Measurements from ENCODE around the gene KRTAP22-2.

KRTAP22-2 gene

DNA sequence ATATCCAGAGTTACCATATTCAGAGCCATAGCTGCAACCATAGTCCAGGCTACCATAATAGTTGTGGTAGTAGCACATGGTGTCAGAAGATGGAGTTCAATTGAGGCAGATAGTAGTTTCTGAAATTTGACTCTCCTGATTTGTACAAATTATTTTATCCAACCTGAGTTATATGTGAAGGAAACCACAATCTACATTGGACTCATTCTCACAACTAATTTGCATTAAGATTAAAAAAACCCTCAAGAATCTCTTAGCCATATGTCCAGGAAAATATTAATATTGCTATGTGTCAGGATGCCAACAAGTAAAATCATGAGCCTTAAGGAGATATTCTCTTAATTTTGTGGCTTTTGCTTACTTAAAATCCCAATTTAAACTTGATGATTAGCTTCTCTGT is at the start of gene KRTAP22-2:
Gene KRTAP22-2 (minus strand): TSS at position 101 of the 400 bp plus-strand sequence.
- DNase-seq = no peak

DNA sequence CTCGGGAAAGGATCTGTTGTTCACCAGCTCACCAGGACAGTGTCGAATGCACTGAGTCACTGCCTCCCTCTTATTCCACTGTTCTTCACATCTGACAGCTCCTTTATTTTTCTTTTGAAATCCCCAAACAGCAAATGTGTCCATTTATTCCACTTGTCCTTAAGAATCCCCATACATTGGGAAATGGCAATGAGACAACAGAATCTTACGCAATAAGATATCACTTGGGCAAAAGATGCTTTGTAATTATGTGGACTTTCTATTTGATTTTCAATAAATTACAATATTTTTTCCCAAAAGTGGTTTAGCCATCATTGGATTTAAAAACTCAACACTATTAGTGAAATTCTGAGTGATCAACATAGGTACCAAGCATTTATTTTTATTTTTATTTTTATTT is 48.5 kb upstream of the KRTAP22-2 start:
- no peak for DNase-seq

DNA sequence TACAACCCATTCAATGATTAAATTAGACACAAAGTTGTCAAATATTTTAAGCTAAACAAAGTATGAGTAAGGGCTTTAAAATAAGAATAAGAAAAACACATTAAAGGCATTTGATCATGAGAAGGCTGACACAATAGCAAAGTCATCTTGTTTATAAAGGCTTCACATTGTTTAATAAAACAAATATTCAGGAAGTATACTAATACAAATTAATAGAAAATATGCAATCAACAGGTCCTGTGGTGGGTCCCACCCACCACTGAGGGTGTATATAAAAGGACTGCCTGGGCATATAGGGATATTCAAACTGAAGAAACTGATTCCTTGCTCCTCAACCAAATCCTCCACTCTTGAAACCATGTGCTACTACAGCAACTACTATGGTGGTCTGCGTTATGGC is 44.7 kb upstream of the KRTAP22-2 start, which contains the start of gene KRTAP20-2:
Gene KRTAP20-2 (plus strand): TSS at position 301 of the 400 bp plus-strand sequence. CDS start 58 bp downstream, at position 359.
- DNase-seq = no peak

DNA sequence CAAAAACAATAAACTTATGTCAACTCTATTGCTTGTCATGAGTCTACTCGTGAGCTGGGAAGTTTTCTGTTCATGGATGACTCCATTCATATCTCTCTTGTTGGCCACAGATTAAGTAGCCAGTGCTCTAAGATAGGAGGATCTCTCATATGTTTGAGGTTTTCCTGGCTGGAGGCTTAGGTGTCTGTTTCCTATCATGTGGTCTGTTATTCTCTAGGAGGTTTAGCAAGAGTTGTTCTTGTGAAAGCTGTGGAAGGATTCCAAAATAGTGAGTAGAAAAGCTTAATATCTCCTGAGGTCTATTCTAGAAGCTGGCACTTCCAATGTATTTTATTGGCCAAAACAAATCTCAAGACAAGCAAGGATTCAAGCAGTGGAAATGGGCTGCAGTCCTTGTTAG is 39.0 kb upstream of the KRTAP22-2 start:
- no peak for DNase-seq

DNA sequence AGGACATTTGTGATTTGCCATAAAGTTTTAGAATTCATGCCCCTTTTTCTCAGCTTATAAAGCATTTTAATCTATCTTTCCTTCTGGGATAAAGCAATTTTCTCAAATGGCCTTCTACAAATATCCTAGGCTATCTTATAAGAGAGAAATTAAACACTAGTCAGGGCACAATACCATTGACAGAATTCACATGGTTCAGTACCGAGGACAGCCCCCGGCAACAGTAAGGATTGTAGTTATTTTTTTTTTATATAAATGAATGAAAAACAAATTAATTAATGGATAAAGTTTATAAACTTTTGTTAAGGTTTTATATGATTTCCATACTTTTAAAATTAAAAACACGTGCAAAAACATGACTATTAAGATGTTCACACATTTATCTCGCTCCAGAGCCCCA is 37.9 kb upstream of the KRTAP22-2 start:
- no peak for DNase-seq

DNA sequence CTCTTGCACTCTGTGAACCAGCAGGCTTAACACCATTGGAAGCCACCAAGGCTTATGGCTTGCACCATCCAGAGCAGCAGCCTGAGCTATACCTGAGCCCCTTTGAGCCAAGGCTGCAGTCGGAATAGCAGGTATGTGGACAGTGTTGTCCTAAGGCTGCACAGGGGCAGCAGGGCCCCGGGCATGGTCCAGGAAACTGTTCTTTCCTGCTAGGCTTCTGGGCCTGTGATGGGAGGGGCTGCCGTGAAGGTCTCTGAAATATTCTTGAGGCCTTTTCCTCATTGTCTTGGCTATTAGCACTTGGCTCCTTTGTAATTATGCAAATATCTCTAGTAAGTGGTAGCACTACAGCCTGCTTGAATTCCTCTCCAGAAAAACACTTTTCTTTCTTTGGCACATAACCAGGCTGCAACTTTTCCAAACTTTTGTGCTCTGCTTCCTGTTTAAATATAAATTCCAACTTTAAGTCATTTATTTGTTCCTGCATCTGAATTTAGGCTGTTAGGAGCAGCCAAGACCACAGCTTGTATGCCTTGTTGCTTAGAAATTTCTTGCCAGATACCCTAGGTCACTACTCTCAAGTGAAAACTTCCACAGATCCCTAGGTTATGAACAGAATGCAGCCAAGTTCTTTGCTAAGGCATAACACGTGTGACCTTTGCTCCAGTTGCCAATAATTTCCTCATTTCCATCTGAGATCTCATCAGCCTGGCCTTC is 35.4 kb upstream of the KRTAP22-2 start:
- no peak for DNase-seq

DNA sequence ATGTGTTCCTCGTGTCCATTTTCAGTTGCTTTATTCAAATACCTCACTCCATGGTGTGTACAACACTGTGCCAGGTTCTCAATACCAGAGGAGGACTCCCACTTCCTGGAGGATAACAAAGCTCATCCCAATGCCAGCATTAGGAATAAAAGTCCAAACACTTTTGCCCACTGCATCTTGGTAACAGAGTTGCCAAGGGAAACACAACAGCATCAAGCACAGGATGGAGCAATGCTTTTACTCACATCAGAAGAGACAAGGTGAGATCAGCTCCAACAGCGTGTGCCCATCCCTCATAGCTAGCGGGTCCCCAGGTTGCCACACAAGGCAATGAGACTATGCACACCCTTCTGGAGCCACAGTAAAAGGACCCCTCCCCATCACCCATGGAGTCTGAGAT is 33.2 kb upstream of the KRTAP22-2 start:
- no peak for DNase-seq

DNA sequence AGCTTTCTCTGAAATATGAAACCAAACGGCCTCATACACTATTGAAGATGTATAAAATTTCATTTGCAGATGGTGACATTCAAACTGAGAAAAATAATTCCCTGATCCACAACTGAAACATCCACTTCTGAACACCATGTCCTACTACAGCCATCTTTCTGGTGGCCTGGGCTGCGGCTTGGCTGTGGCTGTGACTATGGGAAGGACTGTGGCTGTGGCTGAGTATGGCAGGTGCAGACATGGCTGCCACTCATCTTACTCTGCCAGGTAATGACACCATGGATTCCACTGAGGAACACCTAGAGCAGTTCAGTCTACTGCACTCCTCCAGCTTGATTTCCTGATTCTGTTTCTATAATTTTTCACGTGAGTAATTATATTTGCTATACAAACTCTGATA is 30.3 kb upstream of the KRTAP22-2 start, which contains the start of gene KRTAP20-4:
Gene KRTAP20-4 (plus strand): TSS at position 106 of the 400 bp plus-strand sequence.
- no peak for DNase-seq

DNA sequence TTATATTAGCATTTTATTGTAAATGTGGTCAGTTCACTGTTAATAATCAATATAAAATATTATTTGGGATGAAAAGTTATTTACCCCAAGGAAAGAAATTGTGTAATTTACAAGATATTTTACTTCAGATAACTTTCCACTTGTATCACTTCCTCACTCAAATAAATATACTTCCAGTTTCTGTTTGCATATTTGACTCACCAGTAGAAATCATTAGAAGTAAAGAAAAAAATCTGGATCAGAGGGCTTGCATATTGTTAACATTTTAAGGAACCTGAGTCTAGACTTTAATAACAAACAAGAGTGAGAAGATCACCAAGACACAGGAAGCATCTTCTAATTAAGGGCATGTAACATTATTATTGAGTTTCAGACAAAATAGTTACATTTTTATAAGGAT is 29.9 kb upstream of the KRTAP22-2 start:
- no peak for DNase-seq

DNA sequence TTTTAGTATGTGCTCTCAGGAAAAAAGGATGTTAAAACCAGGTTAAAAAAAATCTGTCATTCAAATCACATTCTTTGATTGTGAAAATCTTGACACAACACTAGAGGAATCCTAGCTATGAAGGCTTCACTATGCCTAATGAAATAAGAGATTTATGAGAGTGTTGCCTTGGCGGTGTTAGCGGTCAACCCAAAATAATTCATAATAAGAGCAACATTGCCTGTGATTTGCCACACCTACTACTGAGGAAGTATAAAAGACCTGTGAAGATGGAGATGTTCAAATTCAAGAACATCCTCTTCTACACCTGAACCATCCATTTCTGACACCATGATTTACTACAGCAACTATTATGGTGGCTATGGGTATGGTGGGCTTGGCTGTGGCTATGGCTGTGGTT is 25.9 kb upstream of the KRTAP22-2 start, which contains the start of gene KRTAP20-1:
Gene KRTAP20-1 (plus strand): TSS at position 301 of the 400 bp plus-strand sequence. CDS start 30 bp downstream, at position 331.
- no peak for DNase-seq

DNA sequence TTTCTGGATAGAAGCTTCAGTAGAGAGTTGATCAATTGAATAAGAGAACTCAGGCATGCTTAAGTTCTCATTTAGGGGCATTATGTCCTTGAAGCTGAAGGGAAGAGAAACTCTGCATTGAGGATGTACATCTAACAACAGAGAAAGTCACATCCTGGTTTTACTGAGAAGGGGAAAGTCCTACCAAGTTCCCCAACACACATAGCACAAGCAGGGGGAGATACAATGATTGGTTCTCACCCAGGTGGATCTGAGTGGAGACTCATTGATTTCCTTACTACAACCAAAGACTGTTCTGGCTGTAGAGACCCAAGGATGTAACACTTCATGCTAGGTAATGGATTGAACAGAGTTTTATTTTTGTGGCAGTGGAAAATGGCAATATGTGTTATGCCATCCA is 25.0 kb upstream of the KRTAP22-2 start:
- DNase-seq = no peak

DNA sequence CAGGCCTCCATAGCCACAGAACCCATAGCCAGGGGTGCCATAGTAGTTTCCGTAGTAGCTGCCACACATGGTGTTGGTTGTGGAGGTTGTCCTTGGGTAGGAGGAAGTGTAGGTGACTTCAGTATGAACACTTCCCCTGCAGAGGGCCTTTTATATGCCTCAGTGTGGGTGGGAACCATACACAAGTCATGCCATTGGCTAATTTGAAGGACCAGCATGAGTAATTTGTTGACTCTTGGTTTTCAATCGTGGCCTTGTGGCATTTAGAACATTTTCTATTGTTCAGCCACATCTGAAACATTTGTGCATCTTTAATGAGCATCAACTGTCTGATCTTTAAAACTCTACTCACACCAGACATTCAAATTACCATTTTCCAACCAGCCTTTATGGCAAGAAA is 23.6 kb upstream of the KRTAP22-2 start, which contains the start of gene KRTAP6-1:
Gene KRTAP6-1 (minus strand): TSS at position 95 of the 400 bp plus-strand sequence. CDS start 26 bp downstream, at position 69.
- DNase-seq = no peak

DNA sequence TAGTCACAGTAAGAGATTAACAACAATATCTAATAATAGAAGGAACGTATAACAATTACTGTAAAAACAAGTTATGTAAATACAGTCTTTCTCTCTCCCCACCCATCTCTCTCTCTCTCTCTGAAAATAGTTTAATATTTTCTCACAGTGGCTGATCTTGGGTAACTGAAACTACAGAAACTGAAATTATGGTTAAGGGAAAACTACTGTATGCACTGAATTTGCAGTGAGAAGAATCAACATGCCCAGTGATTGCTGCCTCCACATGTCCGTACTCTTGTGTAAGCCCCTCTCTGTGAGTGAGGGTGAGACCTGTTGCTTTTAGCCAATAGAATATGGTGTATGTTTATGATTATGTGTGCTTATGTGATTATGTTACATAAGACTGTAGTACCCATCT is 21.9 kb upstream of the KRTAP22-2 start:
- DNase-seq = no peak

DNA sequence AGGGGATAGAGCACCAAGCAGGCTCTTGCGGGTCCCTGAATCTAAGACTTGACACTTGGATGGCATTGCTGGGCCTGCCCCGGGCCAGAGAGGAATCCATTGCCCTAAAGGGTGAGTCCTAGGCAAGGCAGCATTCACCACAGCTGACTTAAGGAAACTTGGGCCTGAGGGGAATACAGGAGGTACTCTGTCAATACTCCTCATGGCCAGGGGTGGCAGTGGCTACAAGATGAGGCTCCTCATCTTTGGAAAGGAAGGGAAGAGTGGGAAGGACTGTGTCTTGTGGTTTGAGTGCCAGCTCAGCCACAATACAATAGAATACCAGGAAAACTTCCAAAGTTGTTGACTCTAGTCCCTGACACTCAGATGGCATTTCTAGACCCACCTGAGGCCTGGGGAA is 15.8 kb upstream of the KRTAP22-2 start:
- no peak for DNase-seq

DNA sequence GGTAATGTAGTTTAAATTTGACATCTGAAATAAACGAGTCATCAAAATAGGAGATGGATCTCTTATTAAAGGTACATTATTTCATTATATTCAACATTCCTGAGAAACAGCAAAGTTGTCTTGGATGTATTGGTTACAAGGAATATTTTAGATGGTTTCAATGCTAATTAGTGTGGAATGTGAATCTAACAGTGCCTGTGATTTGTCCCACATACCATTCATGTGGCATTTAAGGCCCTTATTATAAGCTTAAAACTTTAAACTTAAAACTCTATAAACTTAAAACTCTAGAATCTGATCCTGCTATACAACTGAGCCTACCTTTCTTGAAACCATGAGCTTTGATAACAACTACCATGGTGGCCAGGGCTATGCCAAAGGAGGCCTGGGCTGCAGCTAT is 10.6 kb upstream of the KRTAP22-2 start, which contains the start of gene KRTAP22-1:
Gene KRTAP22-1 (plus strand): TSS at position 301 of the 400 bp plus-strand sequence.
- DNase-seq = no peak

DNA sequence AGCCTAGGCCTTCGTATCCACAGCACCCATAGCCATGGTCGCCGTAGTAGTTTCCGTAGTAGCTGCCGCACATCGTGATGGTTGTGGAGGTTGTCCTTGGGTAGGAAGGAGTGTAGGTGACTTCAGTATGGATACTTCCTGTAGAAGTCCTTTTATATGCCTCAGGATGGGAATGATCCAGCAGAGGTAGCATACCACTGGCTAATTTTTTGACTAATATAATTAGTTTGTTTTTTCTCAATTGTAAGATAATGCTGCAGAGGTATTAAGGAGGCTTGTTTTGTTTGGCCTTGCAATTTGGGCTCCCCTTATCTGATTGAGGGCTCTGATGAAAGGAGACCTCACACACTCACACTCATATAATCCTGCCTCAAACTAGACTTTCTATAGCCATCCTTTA is 8.6 kb upstream of the KRTAP22-2 start, which contains the start of gene KRTAP6-2:
Gene KRTAP6-2 (minus strand): TSS at position 101 of the 400 bp plus-strand sequence. CDS start 28 bp downstream, at position 73.
- DNase-seq = no peak

DNA sequence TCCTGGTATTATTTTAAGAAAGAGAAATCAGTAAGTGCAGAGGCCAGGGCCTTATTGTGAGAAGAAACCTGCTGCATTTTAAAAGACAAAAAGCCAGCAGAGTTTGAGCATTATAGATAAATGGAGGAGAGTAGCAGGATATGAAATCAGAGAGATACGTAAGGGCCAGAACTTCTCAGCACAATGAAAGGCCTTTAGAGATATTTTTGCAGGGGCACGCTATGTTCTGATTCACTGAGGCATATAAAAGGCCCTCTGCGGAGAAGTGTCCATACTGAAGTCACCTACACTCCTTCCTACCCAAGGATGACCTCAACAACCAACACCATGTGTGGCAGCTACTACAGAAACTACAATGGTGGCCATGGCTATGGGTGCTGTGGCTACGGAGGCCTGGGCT is 1.9 kb upstream of the KRTAP22-2 start, which contains the start of gene KRTAP6-3:
Gene KRTAP6-3 (plus strand): TSS at position 301 of the 400 bp plus-strand sequence. CDS start 6 bp downstream, at position 307.
- no peak for DNase-seq

DNA sequence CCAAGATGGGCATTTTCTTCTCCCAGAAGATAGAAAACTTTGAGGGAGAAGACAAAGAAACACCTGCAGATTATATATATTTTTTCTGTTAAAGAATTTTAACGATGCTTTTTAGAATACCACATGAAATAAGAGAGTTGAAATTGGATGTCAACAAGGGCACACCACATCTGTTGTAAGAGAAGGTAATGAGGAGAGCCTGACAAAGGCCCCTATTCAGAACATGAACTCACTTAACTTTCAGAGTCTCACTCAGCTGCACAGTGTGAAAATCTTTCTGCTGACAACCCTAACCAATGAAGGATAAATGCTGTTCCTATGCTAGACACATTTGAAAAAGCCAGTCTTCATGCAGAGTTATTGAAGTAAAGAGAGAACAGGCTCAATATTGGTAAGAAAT is 7.3 kb downstream of the KRTAP22-2 start:
- no peak for DNase-seq

DNA sequence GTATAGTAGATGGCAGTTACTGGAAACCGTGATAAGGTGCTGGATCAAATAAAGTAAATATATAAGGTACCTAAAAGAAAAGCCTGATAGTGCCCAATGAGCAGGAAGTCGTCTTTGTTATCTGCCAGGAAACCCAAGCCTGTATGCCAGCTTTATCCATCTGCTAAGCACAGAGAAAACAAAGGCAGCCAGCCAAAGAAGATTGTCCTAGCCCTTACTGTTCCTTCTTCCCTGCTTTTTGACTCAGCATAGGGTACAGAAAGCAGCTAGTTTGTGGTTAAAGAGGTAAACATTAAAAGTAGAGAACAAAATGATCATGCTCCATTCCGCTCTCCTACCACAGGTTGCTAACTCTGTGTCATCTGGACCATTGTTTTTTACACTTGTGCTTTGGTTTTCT is 10.1 kb downstream of the KRTAP22-2 start:
- DNase-seq = no peak

DNA sequence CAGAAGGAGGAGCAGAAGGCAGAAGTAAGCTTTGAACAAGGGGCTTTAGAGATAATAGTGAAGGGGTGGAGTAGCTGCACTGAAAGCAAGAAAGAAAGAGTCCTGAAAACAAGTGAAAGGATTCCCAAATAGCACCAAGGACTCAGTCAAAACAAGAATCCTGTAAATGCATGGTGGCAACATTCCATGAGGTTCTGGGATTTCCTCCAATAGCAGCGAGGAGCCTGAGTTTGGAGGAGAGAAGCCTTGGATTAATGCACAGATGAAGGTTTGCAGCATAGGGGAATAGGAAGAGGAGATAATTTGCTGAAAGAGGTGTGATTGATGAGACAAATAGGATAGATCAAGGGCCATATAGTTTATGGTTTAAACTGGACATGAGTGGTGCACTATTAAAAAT is 10.9 kb downstream of the KRTAP22-2 start:
- no peak for DNase-seq

DNA sequence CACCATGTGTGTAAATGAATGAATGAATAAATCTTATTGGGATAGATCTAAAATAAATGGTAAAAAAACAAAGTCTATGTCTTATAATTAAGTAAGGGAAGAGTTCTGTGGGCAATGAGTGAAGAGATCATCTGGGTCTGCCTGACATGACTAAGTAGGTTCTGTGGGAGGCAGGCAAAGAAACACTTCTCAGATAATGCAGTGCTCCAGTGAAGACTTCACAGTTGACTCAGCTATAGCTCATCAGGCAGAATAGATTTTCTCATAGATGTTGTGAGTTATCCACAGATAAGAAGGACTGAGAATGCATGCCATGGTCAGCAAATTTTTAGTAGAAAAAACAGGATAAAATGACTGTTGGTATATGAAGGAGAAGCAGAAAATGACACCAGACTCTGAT is 12.4 kb downstream of the KRTAP22-2 start:
- DNase-seq = no peak

DNA sequence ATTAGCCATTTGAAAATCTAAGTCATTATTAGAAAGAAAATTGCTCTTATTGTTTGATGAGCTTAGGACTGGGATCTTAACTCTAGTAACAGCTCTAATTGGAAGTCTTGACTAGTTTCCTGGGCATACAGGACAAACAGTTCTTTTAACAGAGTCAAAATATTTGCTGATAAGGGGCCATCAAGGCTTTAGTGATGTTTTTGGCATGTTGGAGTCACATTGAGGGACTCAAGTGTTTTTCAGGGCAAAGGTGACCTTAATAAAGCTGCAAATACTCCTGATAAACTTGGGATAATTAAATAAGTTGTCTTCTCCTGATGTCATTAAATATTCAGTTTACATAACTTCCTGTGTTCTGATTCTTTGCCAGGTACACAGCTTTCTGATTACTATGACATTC is 22.6 kb downstream of the KRTAP22-2 start:
- DNase-seq = no peak

DNA sequence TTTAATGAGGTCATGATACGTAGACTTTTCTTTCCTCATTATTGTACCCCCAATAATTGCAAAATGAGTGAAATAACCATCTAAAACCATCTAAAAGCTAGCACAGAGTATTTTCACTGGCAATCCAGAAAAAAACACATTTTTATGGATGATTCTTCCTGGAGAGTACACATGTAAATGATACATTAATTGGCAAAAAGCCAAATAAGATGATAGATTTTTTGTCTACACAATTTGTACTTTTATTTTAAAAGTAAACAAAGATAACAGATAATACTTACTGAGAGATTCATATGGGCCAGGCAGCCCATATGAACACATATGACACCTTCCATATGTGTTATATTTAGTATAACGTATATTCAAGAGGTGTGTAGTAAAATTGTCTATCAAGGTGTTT is 26.6 kb downstream of the KRTAP22-2 start:
- no peak for DNase-seq

DNA sequence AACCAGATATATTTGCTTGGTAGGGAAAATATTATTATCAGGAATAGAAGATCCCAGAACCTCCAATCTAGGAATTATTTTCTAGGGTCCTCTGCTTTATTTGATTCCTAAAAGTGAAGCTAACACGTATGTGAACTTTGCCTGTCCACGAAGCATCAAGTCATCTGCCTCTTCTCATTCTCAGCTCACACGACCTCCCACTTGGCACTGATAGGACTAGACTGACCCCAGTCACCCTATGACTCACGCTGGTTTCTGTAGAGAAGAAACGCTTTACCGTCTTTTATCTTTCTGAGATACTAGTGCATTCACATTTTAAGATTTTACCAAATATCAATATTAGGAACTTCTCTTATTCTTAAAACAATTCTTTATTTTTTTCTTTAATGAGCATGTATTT is 27.1 kb downstream of the KRTAP22-2 start:
- no peak for DNase-seq

All from kidney glomerular epithelial cell (primary cell).